AG10803 (cell line): ENCODE results near the gene ASNSD1.
"Not testable (repeated sequence)": the region's sequence is repeated elsewhere in the genome, so short reads cannot be mapped to it uniquely, and the experiment has no call there.

Experiments used
- DNase-seq: peaks from one replicate; pipeline ENCODE4 v3.0.0; 2010; ENCODE audit warnings: low read depth
- H3K4me3 ChIP-seq: 2 replicates; pipeline ENCODE4 v1.5.1; 2011; ENCODE audit warnings: mild to moderate bottlenecking, low read length, control low read depth
- TF ChIP-seq, protein P1 (sequence below): conservative IDR thresholded peaks from 2 replicates; pipeline ENCODE4 v1.5.1; 2011; ENCODE audit warnings: mild to moderate bottlenecking, low read length, control low read depth, inconsistent platforms

Gene ASNSD1

DNA sequence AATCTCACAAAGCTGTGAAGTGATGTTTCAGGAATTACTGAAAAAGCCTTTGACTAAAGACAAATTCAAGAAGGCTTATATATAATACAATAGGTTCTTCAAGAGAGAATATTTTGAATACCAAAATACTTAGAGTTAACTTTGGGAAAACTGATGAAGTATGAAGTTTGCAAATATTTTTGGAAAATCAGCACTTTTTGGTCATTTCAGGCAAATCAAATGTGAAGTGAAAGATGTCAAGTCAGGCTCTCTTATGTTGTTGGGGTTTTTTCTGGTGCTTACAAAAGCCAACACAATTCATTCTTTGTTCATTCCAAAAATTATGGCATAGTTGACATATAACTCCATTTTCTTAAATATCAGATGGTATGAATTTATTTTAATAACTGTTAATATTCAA is 14.7 kb upstream of the ASNSD1 start:
- H3K4me3 ChIP-seq, result no peak overlapping the region
- TF ChIP-seq, protein P1, sequence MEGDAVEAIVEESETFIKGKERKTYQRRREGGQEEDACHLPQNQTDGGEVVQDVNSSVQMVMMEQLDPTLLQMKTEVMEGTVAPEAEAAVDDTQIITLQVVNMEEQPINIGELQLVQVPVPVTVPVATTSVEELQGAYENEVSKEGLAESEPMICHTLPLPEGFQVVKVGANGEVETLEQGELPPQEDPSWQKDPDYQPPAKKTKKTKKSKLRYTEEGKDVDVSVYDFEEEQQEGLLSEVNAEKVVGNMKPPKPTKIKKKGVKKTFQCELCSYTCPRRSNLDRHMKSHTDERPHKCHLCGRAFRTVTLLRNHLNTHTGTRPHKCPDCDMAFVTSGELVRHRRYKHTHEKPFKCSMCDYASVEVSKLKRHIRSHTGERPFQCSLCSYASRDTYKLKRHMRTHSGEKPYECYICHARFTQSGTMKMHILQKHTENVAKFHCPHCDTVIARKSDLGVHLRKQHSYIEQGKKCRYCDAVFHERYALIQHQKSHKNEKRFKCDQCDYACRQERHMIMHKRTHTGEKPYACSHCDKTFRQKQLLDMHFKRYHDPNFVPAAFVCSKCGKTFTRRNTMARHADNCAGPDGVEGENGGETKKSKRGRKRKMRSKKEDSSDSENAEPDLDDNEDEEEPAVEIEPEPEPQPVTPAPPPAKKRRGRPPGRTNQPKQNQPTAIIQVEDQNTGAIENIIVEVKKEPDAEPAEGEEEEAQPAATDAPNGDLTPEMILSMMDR, result no peak
- DNase-seq, result no peak

DNA sequence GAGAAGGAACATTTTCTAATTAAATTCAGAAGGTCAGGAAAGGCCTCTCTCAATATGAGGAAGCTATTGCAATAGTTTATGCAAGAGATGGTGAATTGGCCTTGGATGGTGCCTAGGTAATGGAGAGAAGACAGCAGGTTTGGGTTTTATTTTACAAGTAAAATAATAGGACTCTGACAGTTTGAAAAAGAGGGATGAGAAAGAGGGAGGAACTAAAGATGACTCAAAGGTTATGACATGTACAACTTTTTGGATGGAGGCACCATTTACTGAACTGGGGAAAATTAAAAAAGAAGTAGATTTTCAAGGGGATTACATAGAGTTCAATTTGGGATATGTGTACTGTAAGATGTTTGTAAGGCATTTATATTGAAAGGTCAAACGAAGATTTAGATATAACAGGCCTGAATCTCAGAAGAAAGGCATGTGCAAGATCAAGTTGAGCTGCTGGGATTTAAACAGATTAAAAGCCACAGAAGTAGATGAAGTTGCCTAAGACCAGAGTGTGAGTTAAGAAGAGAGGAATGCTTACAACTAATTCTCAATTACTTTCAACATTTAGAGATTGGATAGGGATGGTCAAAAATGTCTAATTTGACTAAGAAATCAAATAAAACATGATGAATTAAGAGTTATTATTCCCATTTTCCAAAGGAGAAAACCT is 12.3 kb upstream of the ASNSD1 start:
- peak; percentile 61 for DNase-seq
- no peak overlapping the region for H3K4me3 ChIP-seq
- TF ChIP-seq, protein P1, result no peak

DNA sequence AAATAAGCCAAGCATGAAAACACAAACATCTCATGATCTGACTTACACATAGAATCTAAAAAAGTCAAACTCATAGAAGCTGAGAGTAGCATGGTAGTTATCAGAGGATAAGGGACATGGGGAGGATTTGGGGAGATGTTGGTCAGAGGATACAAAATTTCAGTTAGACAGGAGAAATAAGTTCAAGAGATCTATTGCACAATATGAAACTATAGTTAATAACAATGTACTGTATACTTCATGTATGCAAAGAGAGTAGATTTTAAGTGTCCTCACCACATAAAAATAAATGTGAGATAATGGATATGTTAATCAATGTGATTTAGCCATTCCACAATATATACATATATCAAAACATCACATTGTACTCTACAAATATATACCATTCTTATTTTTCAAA is 10.0 kb upstream of the ASNSD1 start:
- H3K4me3 ChIP-seq, result no peak overlapping the region
- TF ChIP-seq, protein P1, result no peak
- DNase-seq, result no peak

DNA sequence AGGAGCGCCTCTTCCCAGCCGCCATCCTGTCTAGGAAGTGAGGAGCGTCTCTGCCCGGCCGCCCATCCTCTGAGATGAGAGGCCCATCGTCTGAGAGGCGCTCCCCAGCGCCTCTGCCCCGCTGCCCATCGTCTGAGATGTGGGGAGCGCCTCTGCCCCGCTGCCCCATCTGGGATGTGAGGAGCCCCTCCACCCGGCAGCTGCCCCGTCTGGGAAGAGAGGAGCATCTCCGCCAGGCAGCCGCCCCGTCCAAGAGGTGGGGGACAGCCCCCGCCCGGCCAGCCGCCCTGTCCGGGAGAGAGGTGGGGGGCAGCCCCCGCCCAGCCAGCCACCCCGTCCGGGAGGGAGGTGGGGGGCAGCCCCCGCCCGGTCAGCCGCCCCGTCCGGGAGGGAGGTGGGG is 7.8 kb upstream of the ASNSD1 start:
- not testable (repeated sequence) for DNase-seq

DNA sequence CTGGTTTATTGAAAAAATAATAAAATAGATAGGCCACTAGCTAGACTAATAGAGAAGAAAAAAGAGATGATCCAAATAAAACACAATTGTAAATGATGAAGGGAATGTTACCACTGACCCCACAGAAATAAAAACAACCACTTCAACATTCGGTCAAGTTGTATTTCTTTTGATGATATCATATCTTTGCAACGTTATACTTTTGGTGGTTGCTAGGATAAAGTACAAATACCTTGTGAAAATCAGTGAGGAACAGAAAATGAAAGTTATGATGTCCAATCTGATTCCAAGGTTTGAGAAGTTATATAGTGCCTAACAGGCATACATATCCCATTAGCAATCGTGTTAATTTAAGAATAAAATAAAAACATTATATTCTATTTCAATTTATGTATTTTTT is 6.6 kb upstream of the ASNSD1 start:
- TF ChIP-seq, protein P1, result no peak
- peak; percentile 12 for DNase-seq
- no peak overlapping the region for H3K4me3 ChIP-seq

More for the DNA sequence above, 7.8 kb upstream of the ASNSD1 start:
- H3K4me3 ChIP-seq, result not testable (repeated sequence)

DNA sequence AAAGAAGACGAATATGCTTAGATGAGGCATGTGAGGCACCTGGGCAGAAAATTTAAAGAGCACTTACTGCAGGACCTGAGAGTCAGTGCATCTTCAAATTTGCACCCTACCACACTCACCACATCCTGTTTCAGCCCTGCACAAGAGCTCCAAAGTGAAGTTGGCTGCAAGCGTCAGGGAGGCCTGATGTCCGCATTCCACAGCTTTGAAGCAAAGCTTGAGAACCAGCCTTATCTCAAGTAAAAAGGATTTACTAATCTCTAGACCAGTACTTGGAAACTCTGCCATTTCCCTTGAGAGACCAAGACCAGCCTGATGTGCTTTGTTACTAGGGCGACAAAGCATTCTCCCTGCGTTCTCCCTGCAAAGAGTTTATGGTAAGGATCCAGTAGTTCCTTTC is 3.4 kb upstream of the ASNSD1 start:
- peak; percentile 50 for DNase-seq
- TF ChIP-seq, protein P1, result no peak
- no peak overlapping the region for H3K4me3 ChIP-seq

DNA sequence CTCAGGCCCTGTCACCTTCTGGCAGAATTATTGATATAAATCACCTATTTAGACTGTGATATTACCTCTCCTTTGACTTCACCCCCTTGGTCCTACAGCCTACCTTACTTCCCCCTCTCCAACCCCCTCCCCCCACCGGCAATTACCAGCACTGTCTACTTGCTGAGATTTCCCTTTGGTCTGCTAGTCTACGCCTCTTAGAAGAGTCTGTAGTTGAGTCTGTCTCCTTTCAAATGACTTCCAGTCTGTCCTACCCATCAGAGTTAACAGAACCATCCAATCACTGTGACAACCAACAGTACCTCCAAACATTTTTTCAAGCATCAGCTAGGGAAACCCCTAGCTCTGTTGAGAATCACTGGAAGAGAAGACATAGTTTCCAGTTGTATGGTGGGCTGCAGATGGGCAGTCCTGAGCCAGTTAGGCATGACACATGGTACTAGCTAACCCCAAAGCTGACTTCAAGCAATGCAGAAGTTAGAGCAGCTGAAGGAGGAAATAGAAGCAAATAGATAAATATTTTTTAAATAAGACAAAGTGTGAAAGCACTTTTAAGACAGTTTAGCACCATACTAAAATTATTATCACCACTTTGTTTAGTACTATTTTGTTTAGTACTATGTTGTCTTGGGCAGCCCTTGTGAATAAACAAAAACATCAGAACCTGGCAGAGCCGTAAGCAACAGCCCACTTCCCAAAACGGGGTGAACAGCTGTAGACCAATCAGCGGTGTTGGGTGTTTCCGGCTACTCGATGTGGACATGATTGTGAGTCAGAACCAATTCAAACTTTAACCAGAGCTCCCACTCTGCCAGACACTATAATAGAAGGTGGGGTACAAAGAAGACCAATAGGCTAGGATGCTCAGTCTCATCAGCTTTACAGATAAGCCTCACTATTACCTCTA is 2.7 kb upstream of the ASNSD1 start:
- DNase-seq, result no peak
- H3K4me3 ChIP-seq, result no peak overlapping the region
- TF ChIP-seq, protein P1, result no peak
